Mesothelial cell of epicardium (in vitro differentiated cells): ENCODE results near the gene EPN2. TPM values are rescaled to one million over a fixed set of nuclear protein-coding genes. Genes with fewer than 3 reads are reported as not detected.
A peak's percentile ranks its signal among the peaks of the same experiment; 100 is the strongest.

ENCODE experiments used
- DNase-seq, 2 experiments: peaks; one replicate each; pipeline ENCODE4 v3.0.0; 2021; ENCODE audit warnings: low spot score in 2 of 2; ENCODE audit not compliant: unreplicated experiment in 2 of 2
- H3K27ac Mint-ChIP-seq: 2 replicates; pipeline ENCODE4 v1.8.0; 2021; ENCODE audit warnings: mixed read lengths
- H3K27me3 Mint-ChIP-seq: 2 replicates; pipeline ENCODE4 v1.8.0; 2021; ENCODE audit warnings: low read depth, mixed read lengths
- H3K36me3 Mint-ChIP-seq: 2 replicates; pipeline ENCODE4 v1.8.0; 2021; ENCODE audit warnings: mixed read lengths
- H3K4me1 Mint-ChIP-seq: 2 replicates; pipeline ENCODE4 v1.8.0; 2021; ENCODE audit warnings: mixed read lengths
- H3K4me3 Mint-ChIP-seq: 2 replicates; pipeline ENCODE4 v1.8.0; 2021; ENCODE audit warnings: mild to moderate bottlenecking, moderate library complexity, mixed read lengths
- H3K9me3 Mint-ChIP-seq: 2 replicates; pipeline ENCODE4 v1.8.0; 2021; ENCODE audit warnings: mixed read lengths
- total RNA-seq: library from RNA; stranded (reverse); gene quantifications from 3 replicates; pipeline ENCODE4 v1.2.1, GENCODE V29; 2021
- TF ChIP-seq, protein P1 (sequence below): fragments of 200-600 bp; sonication (generic); IDR thresholded peaks from one replicate; pipeline ENCODE4 v1.5.0; 2021; ENCODE audit warnings: antibody characterized with exemption; ENCODE audit not compliant: unreplicated experiment

Gene EPN2
- total RNA-seq, 1 donor from 2014 or later = 70.2 TPM

DNA sequence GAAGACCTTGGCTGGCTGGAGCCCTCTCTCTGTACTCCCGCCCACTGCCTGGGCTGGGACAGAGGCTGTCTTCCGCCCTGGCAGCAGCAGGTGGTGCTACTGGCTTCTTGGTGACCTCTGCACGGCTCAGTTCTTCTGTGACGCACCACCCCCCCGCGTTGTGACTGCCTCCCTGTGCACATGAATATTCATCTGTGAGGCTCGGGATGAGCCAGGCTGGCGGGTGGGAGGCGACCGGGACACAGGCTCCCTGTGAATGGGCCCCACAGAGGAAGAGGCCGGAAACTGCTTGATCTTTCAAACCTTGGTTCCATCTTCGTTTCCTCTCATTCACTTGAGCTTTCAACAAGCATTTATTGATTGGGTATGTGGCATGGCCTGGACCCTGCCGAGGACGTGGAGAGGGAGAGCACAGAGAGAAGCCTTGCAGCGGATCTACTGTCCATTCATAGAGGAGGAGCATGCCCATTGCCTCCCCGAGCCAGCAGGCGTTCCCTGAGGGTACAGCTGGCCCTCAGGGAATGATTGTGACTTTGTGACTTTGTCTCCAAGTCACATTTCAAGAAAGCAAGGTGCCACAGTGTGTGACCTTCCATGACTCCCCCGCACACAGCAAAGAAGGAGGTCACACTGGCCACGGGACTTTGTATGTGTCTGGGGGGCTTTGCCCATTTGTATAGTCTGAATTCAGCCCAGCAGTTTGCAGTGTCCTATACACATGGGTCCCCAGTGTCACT is 80.4 kb downstream of the EPN2 start:
- Mint-ChIP-seq H3K9me3 (no peaks in the 10 kb centered on the region), H3K36me3 (peaks cover 12% of the 10 kb centered on the region), H3K4me3 (peak overlapping the region; percentile 6), H3K27me3 (no peaks in the 10 kb centered on the region), H3K4me1 (peaks cover 14% of the 10 kb centered on the region), H3K27ac (peak overlapping the region; percentile 92)
- DNase-seq = peak in 1 of 2 experiments; percentile 57
- TF ChIP-seq, protein P1, sequence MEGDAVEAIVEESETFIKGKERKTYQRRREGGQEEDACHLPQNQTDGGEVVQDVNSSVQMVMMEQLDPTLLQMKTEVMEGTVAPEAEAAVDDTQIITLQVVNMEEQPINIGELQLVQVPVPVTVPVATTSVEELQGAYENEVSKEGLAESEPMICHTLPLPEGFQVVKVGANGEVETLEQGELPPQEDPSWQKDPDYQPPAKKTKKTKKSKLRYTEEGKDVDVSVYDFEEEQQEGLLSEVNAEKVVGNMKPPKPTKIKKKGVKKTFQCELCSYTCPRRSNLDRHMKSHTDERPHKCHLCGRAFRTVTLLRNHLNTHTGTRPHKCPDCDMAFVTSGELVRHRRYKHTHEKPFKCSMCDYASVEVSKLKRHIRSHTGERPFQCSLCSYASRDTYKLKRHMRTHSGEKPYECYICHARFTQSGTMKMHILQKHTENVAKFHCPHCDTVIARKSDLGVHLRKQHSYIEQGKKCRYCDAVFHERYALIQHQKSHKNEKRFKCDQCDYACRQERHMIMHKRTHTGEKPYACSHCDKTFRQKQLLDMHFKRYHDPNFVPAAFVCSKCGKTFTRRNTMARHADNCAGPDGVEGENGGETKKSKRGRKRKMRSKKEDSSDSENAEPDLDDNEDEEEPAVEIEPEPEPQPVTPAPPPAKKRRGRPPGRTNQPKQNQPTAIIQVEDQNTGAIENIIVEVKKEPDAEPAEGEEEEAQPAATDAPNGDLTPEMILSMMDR = no peak

DNA sequence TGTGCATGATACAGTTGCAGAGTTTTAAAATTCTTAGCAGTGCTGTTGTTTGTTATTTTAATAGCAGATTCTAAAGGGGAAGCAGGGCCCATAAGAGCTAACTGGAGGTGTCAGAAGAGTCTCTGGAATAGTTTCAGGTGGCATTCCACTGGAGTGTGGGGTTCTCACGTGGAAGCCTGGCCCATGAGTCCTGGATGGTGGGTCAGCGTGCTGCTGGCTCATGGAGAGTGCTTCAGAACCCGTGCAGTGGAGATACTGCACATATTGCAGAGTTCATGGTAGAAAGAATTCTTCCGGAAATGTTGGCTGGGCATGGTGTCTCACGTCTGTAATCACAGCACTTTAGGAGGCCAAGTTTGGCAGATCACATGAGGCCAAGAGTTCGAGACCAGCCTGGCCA is 81.4 kb downstream of the EPN2 start:
- Mint-ChIP-seq H3K4me3 (no peak overlapping the region), H3K4me1 (peaks cover 14% of the 10 kb centered on the region), H3K27ac (no peak overlapping the region), H3K27me3 (no peaks in the 10 kb centered on the region), H3K36me3 (peaks cover 15% of the 10 kb centered on the region), H3K9me3 (no peaks in the 10 kb centered on the region)
- TF ChIP-seq, protein P1 = no peak
- DNase-seq = no peak

DNA sequence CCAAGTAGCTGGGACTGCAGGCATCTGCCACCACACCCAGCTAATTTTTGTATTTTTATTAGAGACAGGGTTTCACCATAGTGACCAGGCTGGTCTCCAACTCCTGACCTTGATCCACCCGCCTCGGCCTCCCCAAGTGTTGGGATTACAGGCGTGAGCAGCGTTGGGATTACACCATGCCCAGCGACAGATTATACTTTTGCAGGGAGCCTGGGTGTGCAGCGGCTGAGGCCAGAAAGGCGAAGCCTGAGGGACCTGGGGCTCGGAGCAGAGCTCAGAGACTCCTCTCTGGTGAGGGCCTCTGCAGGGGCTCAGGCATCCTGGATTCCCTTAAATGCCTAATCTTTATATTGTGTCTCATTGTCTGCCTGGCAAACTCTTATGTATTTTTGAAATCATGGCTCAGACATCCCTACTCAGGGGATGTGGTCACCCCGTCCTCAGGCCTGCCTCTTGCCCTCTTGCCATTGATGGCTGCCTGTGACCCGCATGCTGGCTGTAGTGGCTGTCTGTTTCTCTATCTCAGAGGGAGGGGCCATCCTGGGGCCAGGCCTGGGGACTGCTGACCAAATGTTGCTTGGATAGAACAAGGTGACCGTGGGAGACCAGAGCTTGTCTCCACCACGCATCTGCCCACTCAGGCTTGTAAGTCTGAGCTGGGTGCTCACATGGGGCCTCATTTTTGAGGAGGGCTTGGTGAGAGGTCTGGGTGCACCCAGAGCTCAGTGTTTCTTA is 82.8 kb downstream of the EPN2 start:
- H3K4me3 Mint-ChIP-seq = no peak overlapping the region
- peaks cover 14% of the 10 kb centered on the region for H3K4me1 Mint-ChIP-seq
- TF ChIP-seq, protein P1 = no peak
- H3K9me3 Mint-ChIP-seq = peaks cover under 1% of the 10 kb centered on the region
- H3K27me3 Mint-ChIP-seq = no peaks in the 10 kb centered on the region
- H3K36me3 Mint-ChIP-seq = peaks cover 21% of the 10 kb centered on the region
- no peak for DNase-seq
- H3K27ac Mint-ChIP-seq = no peak overlapping the region

DNA sequence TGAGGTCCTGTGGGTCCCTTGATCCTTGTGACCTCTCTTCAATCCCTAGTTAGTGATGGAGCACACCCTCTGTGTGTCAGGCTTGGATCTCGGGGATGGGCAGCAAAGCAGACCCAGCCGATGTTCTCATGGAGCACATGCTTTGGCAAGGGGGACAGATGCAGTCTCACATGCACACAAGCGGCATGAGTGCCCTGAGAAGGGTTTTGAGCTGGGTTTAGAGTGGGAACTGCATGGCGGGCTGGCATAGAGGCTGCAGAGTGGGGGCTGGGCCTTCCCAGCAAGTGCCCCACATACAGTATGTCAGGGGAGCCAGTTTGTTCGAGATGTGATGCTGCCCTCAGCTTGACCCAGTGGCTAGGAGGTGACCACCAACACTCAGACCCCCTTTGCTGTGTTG is 83.7 kb downstream of the EPN2 start:
- no peak overlapping the region for H3K4me3 Mint-ChIP-seq
- H3K27ac Mint-ChIP-seq = no peak overlapping the region
- H3K9me3 Mint-ChIP-seq = peaks cover 10% of the 10 kb centered on the region
- H3K4me1 Mint-ChIP-seq = peaks cover 14% of the 10 kb centered on the region
- TF ChIP-seq, protein P1 = no peak
- no peak for DNase-seq
- H3K27me3 Mint-ChIP-seq = no peaks in the 10 kb centered on the region
- peaks cover 27% of the 10 kb centered on the region for H3K36me3 Mint-ChIP-seq

DNA sequence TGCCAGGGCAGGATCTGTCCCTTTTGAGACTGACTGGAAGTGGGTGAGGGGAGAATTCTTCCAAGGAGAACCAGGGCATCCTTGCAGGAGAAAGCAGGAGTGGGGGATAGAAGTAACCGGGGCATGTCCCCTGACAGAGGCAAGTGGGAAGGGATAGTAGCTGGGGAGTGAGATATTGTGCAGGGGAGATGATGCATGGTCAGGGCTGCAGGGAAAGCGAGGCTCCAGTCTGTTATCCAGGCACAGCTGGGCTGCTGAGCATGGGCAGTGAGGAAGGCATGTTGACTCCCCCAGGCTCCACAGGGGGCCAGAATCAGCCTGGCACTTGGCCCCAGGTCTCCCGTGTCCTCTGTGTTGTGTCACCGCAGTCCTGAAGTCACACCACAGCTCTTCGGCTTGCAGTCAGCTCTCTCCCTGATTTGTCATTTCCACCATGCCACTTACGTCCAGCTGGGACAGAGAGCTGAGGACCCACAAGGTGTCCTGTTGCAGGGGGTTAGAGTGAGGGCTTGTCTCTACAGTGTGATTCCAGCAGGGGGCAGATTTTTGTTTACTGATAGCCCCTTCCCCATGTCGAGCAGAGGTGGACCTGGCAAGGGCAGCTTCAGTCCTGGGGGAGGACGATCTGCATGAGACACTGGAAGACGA is 84.4 kb downstream of the EPN2 start:
- no peak for DNase-seq
- Mint-ChIP-seq H3K27ac (no peak overlapping the region), H3K4me1 (peaks cover 14% of the 10 kb centered on the region), H3K4me3 (no peak overlapping the region), H3K36me3 (peaks cover 28% of the 10 kb centered on the region), H3K9me3 (peaks cover 13% of the 10 kb centered on the region), H3K27me3 (no peaks in the 10 kb centered on the region)
- TF ChIP-seq, protein P1 = no peak
